ENCODE data around the gene MED27. TPM values are rescaled to one million over a fixed set of nuclear protein-coding genes. Genes with fewer than 3 reads are reported as not detected.

The MED27 gene
- total and polyA plus RNA-seq, 2 of the 13 experiments (the other 11 are each of a cell fraction or from before 2014, with no cell fraction given): 16.9 to 19.0 TPM

- no peak for DNase-seq (ENCODE audit: low spot score)
- Histone ChIP-seq H3K9me3 (ENCODE audit: low read length) (no peaks in the 10 kb centered on the region), H3K4me1 (ENCODE audit: insufficient read depth, low read length) (peaks cover 12% of the 10 kb centered on the region), H3K79me2 (ENCODE audit: insufficient read depth, low read length) (no peaks in the 10 kb centered on the region), H3K36me3 (replicated peaks in 1 of 2; ENCODE audit: control insufficient read depth in 1 of 2, insufficient read depth in 2 of 2, low read length in 2 of 2) (no peaks in the 10 kb centered on the region), H4K20me1 (ENCODE audit: insufficient read depth, low read length) (0 out of 2 replicates have a peak, but pooled peaks cover 2% of the 10 kb centered on the region), H2AFZ (ENCODE audit: low read length) (no peak overlapping the region), H3K27me3 (ENCODE audit: control insufficient read depth in 1 of 2, insufficient read depth in 2 of 2, low read length in 2 of 2) (peaks cover 7 to 68% of the 10 kb centered on the region in 2 experiments), H3K9ac (ENCODE audit: insufficient read depth, low read depth, low read length) (no peak overlapping the region), H3K27ac (ENCODE audit: extremely low read length, insufficient read depth, low read length) (no peak overlapping the region), H3K4me2 (ENCODE audit: low read depth, low read length) (no peak overlapping the region), H3K4me3 (replicated peaks in 1 of 3; ENCODE audit: insufficient read depth in 1 of 3, low read depth in 2 of 3, low read length in 3 of 3) (no peak overlapping the region)
- in situ Hi-C loops (cut with HindIII; ENCODE audit: extremely low pct_ligation_motif_present, low pct_unique_long_range_greater_than_20kb) (no loop called here), intact Hi-C loops (cut with micrococcal nuclease; ENCODE audit: unreplicated experiment) (no loop called here)
- WGBS (ENCODE audit: low lambda C conversion rate): 40% methylated on average over 13 of the region's 25 CpGs
- POLR2A ChIA-PET: no interaction called here
- ATAC-seq: no peak
- CTCF ChIA-PET (ENCODE audit: low intra/inter-chr PET ratio, low total read pairs): no interaction called here
- no peak for FAIRE-seq
- BruUV-seq (replicated peaks): no TSS peak
- no peak for TF ChIP-seq ELK4 (CRISPR knock-in tag; IDR thresholded peaks at IDR 0.05; ENCODE audit: borderline replicate concordance)
- TF ChIP-seq ZNF768 (CRISPR knock-in tag; IDR thresholded peaks at IDR 0.05): peak; percentile 93
These were observed 238.6 kb downstream of the MED27 start for GRCh38 chr9:131840751-131841702.

- no peak for DNase-seq (ENCODE audit: low spot score)
- Histone ChIP-seq H3K27me3 (ENCODE audit: control insufficient read depth in 1 of 2, insufficient read depth in 2 of 2, low read length in 2 of 2) (peaks cover 7 to 69% of the 10 kb centered on the region in 2 experiments), H3K4me1 (ENCODE audit: insufficient read depth, low read length) (peaks cover 6% of the 10 kb centered on the region; the same call in 1 of the 2 replicates), H3K79me2 (ENCODE audit: insufficient read depth, low read length) (no peaks in the 10 kb centered on the region), H3K9me3 (ENCODE audit: low read length) (no peaks in the 10 kb centered on the region), H3K4me3 (replicated peaks in 1 of 3; ENCODE audit: insufficient read depth in 1 of 3, low read depth in 2 of 3, low read length in 3 of 3) (no peak overlapping the region), H3K4me2 (ENCODE audit: low read depth, low read length) (no peak overlapping the region), H3K9ac (ENCODE audit: insufficient read depth, low read depth, low read length) (no peak overlapping the region), H3K36me3 (replicated peaks in 1 of 2; ENCODE audit: control insufficient read depth in 1 of 2, insufficient read depth in 2 of 2, low read length in 2 of 2) (no peaks in the 10 kb centered on the region), H4K20me1 (ENCODE audit: insufficient read depth, low read length) (0 out of 2 replicates have a peak, but pooled peaks cover 2% of the 10 kb centered on the region), H2AFZ (ENCODE audit: low read length) (no peak overlapping the region), H3K27ac (ENCODE audit: extremely low read length, insufficient read depth, low read length) (no peak overlapping the region)
- ChIA-PET POLR2A (no interaction called here), CTCF (ENCODE audit: low intra/inter-chr PET ratio, low total read pairs) (no interaction called here)
- no peak for ATAC-seq
- 48% methylated on average over 8 of the region's 8 CpGs for WGBS (ENCODE audit: low lambda C conversion rate)
- intact Hi-C loops (cut with micrococcal nuclease; ENCODE audit: unreplicated experiment): no loop called here
- no TSS peak for BruUV-seq (replicated peaks)
- in situ Hi-C loops (cut with HindIII; ENCODE audit: extremely low pct_ligation_motif_present, low pct_unique_long_range_greater_than_20kb): no loop called here
- no peak for FAIRE-seq
- TF ChIP-seq ZNF552 (CRISPR knock-in tag; IDR thresholded peaks at IDR 0.05; ENCODE audit: borderline replicate concordance): no peak
- TF ChIP-seq CBX2 (IDR thresholded peaks at IDR 0.05; ENCODE audit: low read depth, low read length): no peak
- TF ChIP-seq CBX2 (CRISPR knock-in tag; IDR thresholded peaks at IDR 0.05; ENCODE audit: low read depth): no peak
- no peak for TF ChIP-seq TBP (CRISPR knock-in tag; IDR thresholded peaks at IDR 0.05)
- TF ChIP-seq ZNF276 (CRISPR knock-in tag; IDR thresholded peaks at IDR 0.05; ENCODE audit: low read depth): no peak
- TF ChIP-seq ZBTB21 (CRISPR knock-in tag; IDR thresholded peaks at IDR 0.05): no peak
- no peak for TF ChIP-seq ZNF678 (CRISPR knock-in tag; IDR thresholded peaks at IDR 0.05)
- no peak for TF ChIP-seq MTA3 (CRISPR knock-in tag; IDR thresholded peaks at IDR 0.05)
- TF ChIP-seq HCFC1 (IDR thresholded peaks at IDR 0.05; ENCODE audit: low read depth, low read length): no peak
- TF ChIP-seq ZBTB49 (CRISPR knock-in tag; IDR thresholded peaks at IDR 0.05; ENCODE audit: borderline replicate concordance): no peak
- TF ChIP-seq ZNF614 (CRISPR knock-in tag; IDR thresholded peaks at IDR 0.05; ENCODE audit: borderline replicate concordance): no peak
These were observed 239.4 kb downstream of the MED27 start for GRCh38 chr9:131840220-131840619.
